ENCODE data around the gene SPAG9. TPM values are rescaled to one million over a fixed set of nuclear protein-coding genes. Genes with fewer than 3 reads are reported as not detected.

The SPAG9 gene
- total RNA-seq, 1 donor: 192 TPM

GRCh38 chr17:51079049-51079448, 41.6 kb downstream of the SPAG9 start:
- H3K36me3 ChIP-seq (ENCODE audit: insufficient read depth, low read length): peaks cover 19% of the 10 kb centered on the region
- no peak overlapping the region for H3K4me3 ChIP-seq (ENCODE audit: insufficient read depth, low read length)
- no peaks in the 10 kb centered on the region for H3K27me3 ChIP-seq (ENCODE audit: insufficient read depth, low read length)
- no peak overlapping the region for H3K4me2 ChIP-seq (ENCODE audit: insufficient read depth, low read length)
- H3K79me2 ChIP-seq (ENCODE audit: insufficient read depth, low read length): peaks cover 91% of the 10 kb centered on the region
- H2AFZ ChIP-seq (ENCODE audit: low read length): no peak overlapping the region
- H4K20me1 ChIP-seq (ENCODE audit: insufficient read depth, low read length): peaks cover 3% of the 10 kb centered on the region
- H3K27ac ChIP-seq (ENCODE audit: low read depth, low read length): no peak overlapping the region
- TF ChIP-seq CTCF (IDR thresholded peaks at IDR 0.05; ENCODE audit: extremely low read depth, low read depth, low read length): no peak
- no peaks in the 10 kb centered on the region for H3K9me3 ChIP-seq (ENCODE audit: low read depth, low read length)
- no peak for DNase-seq (ENCODE audit: insufficient read length, low spot score, missing footprints)
- H3K4me1 ChIP-seq (ENCODE audit: insufficient read depth, low read length): peaks cover 4% of the 10 kb centered on the region

GRCh38 chr17:51078009-51078592, 42.6 kb downstream of the SPAG9 start:
- Histone ChIP-seq H3K9me3 (ENCODE audit: low read depth, low read length) (no peaks in the 10 kb centered on the region), H2AFZ (ENCODE audit: low read length) (no peak overlapping the region), H3K27ac (ENCODE audit: low read depth, low read length) (no peak overlapping the region), H3K4me1 (ENCODE audit: insufficient read depth, low read length) (no peaks in the 10 kb centered on the region), H3K4me3 (ENCODE audit: insufficient read depth, low read length) (no peak overlapping the region), H3K27me3 (ENCODE audit: insufficient read depth, low read length) (no peaks in the 10 kb centered on the region), H4K20me1 (ENCODE audit: insufficient read depth, low read length) (peaks cover 3% of the 10 kb centered on the region), H3K36me3 (ENCODE audit: insufficient read depth, low read length) (peaks cover 19% of the 10 kb centered on the region), H3K79me2 (ENCODE audit: insufficient read depth, low read length) (peaks cover 85% of the 10 kb centered on the region), H3K4me2 (ENCODE audit: insufficient read depth, low read length) (no peak overlapping the region)
- TF ChIP-seq CTCF (IDR thresholded peaks at IDR 0.05; ENCODE audit: extremely low read depth, low read depth, low read length): no peak
- DNase-seq (ENCODE audit: insufficient read length, low spot score, missing footprints): no peak

- Histone ChIP-seq H3K27ac (ENCODE audit: low read depth, low read length) (no peak overlapping the region), H3K4me1 (ENCODE audit: insufficient read depth, low read length) (no peaks in the 10 kb centered on the region), H3K9me3 (ENCODE audit: low read depth, low read length) (no peaks in the 10 kb centered on the region), H2AFZ (ENCODE audit: low read length) (no peak overlapping the region), H4K20me1 (ENCODE audit: insufficient read depth, low read length) (peaks cover 3% of the 10 kb centered on the region), H3K36me3 (ENCODE audit: insufficient read depth, low read length) (peaks cover 19% of the 10 kb centered on the region), H3K4me3 (ENCODE audit: insufficient read depth, low read length) (no peak overlapping the region), H3K79me2 (ENCODE audit: insufficient read depth, low read length) (peaks cover 85% of the 10 kb centered on the region), H3K27me3 (ENCODE audit: insufficient read depth, low read length) (no peaks in the 10 kb centered on the region), H3K4me2 (ENCODE audit: insufficient read depth, low read length) (no peak overlapping the region)
- no peak for DNase-seq (ENCODE audit: insufficient read length, low spot score, missing footprints)
- no peak for TF ChIP-seq CTCF (IDR thresholded peaks at IDR 0.05; ENCODE audit: extremely low read depth, low read depth, low read length)
Measured at GRCh38 chr17:51076821-51077220, 43.8 kb downstream of the SPAG9 start.

GRCh38 chr17:51071556-51071955, 49.1 kb downstream of the SPAG9 start:
- Histone ChIP-seq H2AFZ (ENCODE audit: low read length) (no peak overlapping the region), H3K36me3 (ENCODE audit: insufficient read depth, low read length) (peaks cover 2% of the 10 kb centered on the region), H3K79me2 (ENCODE audit: insufficient read depth, low read length) (peaks cover 87% of the 10 kb centered on the region), H3K27ac (ENCODE audit: low read depth, low read length) (no peak overlapping the region), H3K4me2 (ENCODE audit: insufficient read depth, low read length) (no peak overlapping the region), H3K9me3 (ENCODE audit: low read depth, low read length) (no peaks in the 10 kb centered on the region), H4K20me1 (ENCODE audit: insufficient read depth, low read length) (peaks cover 3% of the 10 kb centered on the region), H3K27me3 (ENCODE audit: insufficient read depth, low read length) (no peaks in the 10 kb centered on the region), H3K4me3 (ENCODE audit: insufficient read depth, low read length) (no peak overlapping the region), H3K4me1 (ENCODE audit: insufficient read depth, low read length) (no peaks in the 10 kb centered on the region)
- TF ChIP-seq CTCF (IDR thresholded peaks at IDR 0.05; ENCODE audit: extremely low read depth, low read depth, low read length): no peak
- no peak for DNase-seq (ENCODE audit: insufficient read length, low spot score, missing footprints)
